22Rv1 (cell line): ENCODE results near the gene CDK5RAP2.

ENCODE experiments used
- H3K27ac ChIP-seq: fragments of 450-650 bp; 2 replicates; pipeline ENCODE4 v1.5.1; 2017
- CTCF ChIP-seq: fragments of 450-650 bp; IDR thresholded peaks from 2 replicates; pipeline ENCODE4 v1.5.1; 2017; ENCODE audit warnings: mild to moderate bottlenecking
- ZFX ChIP-seq: fragments of 450-650 bp; IDR thresholded peaks from 2 replicates; pipeline ENCODE4 v1.6.1; 2017; ENCODE audit warnings: antibody characterized with exemption, borderline replicate concordance

CDK5RAP2 gene

GRCh38 chr9:120353506-120353905, 226.5 kb downstream of the CDK5RAP2 start:
- no peak overlapping the region for H3K27ac ChIP-seq
- TF ChIP-seq CTCF (no peak), ZFX (no peak)

- no peak overlapping the region for H3K27ac ChIP-seq
- no peak for TF ChIP-seq ZFX
- TF ChIP-seq CTCF = no peak
Measured at GRCh38 chr9:120351106-120351505, 228.9 kb downstream of the CDK5RAP2 start.

- TF ChIP-seq CTCF = no peak
- no peak for TF ChIP-seq ZFX
- no peak overlapping the region for H3K27ac ChIP-seq
Measured at GRCh38 chr9:120350596-120350995, 229.4 kb downstream of the CDK5RAP2 start.

- no peak overlapping the region for H3K27ac ChIP-seq
Measured at GRCh38 chr9:120348951-120349429, 231.0 kb downstream of the CDK5RAP2 start.

GRCh38 chr9:120345379-120345778, 234.6 kb downstream of the CDK5RAP2 start:
- TF ChIP-seq ZFX (no peak), CTCF (no peak)
- no peak overlapping the region for H3K27ac ChIP-seq

More at GRCh38 chr9:120348951-120349429, 231.0 kb downstream of the CDK5RAP2 start:
- no peak for TF ChIP-seq ZFX
- TF ChIP-seq CTCF = peak; percentile 74

DNA sequence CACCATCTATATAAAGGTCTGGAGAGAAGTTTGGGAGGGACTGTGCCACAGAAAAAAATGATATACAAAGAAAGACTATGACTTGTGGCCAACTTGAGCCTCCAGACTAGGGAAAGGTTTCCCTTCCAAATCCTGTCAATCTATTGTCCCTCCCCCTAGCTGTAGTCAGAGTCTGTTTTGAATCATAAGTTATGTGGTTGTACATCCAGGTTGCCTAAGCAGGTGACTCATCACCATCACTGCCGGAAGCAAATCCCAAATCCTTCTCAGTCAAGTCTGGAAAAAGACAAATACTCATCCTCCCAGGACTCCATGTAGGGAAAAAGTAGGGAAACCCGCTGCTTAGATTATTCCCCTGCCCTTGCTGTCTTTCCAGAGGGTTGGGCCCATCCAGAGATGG, 235.7 kb downstream of the CDK5RAP2 start:
- no peak overlapping the region for H3K27ac ChIP-seq
- TF ChIP-seq CTCF (no peak), ZFX (no peak)

DNA sequence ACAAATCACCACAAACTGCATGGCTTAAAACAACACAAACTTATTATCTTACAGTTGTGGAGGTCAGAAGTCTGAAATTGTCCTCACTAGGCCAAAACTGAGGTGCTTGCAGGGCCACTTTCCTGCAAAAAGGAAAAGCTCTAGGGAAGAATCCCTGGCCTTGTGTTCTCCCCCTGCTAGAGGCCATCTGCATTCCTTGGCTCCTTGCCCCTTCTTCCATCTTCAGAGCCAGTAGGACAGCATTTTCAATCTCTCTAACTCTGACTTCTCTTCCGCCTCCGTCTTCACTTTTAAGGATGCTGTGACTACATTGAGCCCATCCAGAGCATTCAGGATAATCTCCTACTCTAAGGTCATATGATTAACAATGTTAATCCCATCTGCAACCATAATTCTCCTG, 236.6 kb downstream of the CDK5RAP2 start:
- no peak for TF ChIP-seq CTCF
- TF ChIP-seq ZFX = no peak

More for the DNA sequence above, 236.6 kb downstream of the CDK5RAP2 start:
- no peak overlapping the region for H3K27ac ChIP-seq
